Measurements from ENCODE around the gene KRTAP10-3. TPM values are rescaled to one million over a fixed set of nuclear protein-coding genes. Genes with fewer than 3 reads are reported as not detected.
"Not testable (repeated sequence)": the region's sequence is repeated elsewhere in the genome, so short reads cannot be mapped to it uniquely, and the experiment has no call there.

The KRTAP10-3 gene
- total RNA-seq, 3 donors from 2014 or later = not detected

GRCh38 chr21:44551340-44551961 lies 7.1 kb downstream of the KRTAP10-3 start, which contains the start of gene KRTAP10-2:
KRTAP10-2 (minus strand) TSS chr21:44551505; CDS start chr21:44551458, 47 bp downstream.
- Histone ChIP-seq H3K4me1 (no peaks in the 10 kb centered on the region), H3K36me3 (no peaks in the 10 kb centered on the region), H3K4me3 (no peak within 1 kb of the TSS), H3K9me3 (peaks cover under 1 to 5% of the 10 kb centered on the region in 2 donors), H3K27me3 (peaks cover 0 to 51% of the 10 kb centered on the region in 2 donors), H3K27ac (no peak within 1 kb of the TSS)
- peak in 1 of 2 donors; percentile 36 for DNase-seq (ENCODE audit: low spot score in 2 of 2)
- TF ChIP-seq POLR2A (IDR thresholded peaks at IDR 0.05) = no peak
- TF ChIP-seq CTCF (IDR thresholded peaks at IDR 0.05) = no peak
- no peak for TF ChIP-seq POLR2AphosphoS5 (IDR thresholded peaks at IDR 0.05)
- intact Hi-C loops (cut with DNase I; ENCODE audit: low total_unique reads) = no loop called here

DNA sequence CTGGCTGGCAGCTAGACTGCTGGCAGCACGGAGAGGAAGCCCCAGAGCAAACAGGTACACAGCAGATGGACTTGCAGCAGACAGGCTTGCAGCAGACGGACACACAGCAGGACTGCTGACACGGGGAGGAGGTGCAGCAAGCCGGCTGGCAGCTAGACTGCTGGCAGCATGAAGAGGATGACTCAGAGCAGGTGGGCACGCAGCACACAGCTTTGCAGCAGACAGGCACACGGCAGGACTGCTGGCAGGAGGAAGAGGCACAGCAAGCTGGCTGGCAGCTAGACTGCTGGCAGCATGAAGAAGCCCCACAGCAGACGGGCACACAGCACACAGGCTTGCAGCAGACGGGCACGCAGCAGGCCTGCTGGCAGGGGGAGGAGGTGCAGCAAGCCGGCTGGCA lies 7.8 kb downstream of the KRTAP10-3 start:
- H3K9me3 ChIP-seq = peaks cover 4 to 5% of the 10 kb centered on the region in 2 donors
- H3K27me3 ChIP-seq = peaks cover 0 to 45% of the 10 kb centered on the region in 2 donors
- H3K27ac ChIP-seq = no peak overlapping the region
- intact Hi-C loops (cut with DNase I; ENCODE audit: low total_unique reads) = no loop called here
- no peaks in the 10 kb centered on the region for H3K4me1 ChIP-seq
- no peaks in the 10 kb centered on the region for H3K36me3 ChIP-seq
- DNase-seq (ENCODE audit: low spot score in 2 of 2) = peak in 1 of 2 donors; percentile 14
- TF ChIP-seq POLR2A (IDR thresholded peaks at IDR 0.05) (no peak), CTCF (IDR thresholded peaks at IDR 0.05) (no peak), POLR2AphosphoS5 (IDR thresholded peaks at IDR 0.05) (no peak)
- no peak overlapping the region for H3K4me3 ChIP-seq

- H3K9me3 ChIP-seq; H3K36me3 ChIP-seq; intact Hi-C loops (cut with DNase I; ENCODE audit: low total_unique reads); H3K4me1 ChIP-seq; DNase-seq (ENCODE audit: low spot score in 2 of 2); H3K4me3 ChIP-seq; H3K27ac ChIP-seq: not testable (repeated sequence)
- H3K27me3 ChIP-seq = peaks cover 0 to 39% of the 10 kb centered on the region in 2 donors
These were observed 8.3 kb downstream of the KRTAP10-3 start for GRCh38 chr21:44550285-44550684.

DNA sequence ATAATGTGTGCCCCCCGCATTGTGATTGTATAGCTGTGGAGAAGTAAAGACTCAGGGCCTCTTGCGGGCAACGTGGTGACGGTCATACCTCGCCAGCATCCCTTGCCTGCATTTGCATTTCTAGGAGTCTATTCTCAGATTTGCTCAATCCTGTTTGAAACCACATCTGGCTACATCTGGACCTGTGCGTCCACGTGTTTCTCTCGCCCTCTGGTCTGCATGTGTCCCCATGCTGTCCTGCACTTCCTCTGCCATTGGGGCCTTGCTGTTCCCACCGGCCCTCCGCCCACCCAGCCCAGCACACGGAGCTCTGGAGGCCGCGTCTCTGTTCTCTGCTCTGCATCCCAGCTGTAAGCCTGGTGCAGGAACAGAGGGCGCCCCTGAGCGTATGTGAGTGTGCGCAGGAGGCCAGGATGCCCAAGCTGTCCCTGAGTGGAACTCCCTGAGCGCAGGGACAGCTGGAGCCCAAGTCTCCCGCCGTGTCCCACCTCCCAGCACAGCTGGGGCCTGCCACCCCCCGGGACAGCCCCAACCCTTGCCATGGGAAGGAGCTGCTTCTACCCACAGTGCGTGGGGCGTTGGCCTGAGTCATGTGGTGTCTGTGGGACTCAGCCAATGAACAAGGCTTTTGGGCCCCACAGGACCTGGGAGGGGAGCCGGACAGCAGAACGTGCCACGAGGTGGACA lies 8.9 kb downstream of the KRTAP10-3 start:
- intact Hi-C loops (cut with DNase I; ENCODE audit: low total_unique reads) = no loop called here
- Histone ChIP-seq H3K27me3 (peaks cover 0 to 36% of the 10 kb centered on the region in 2 donors), H3K36me3 (no peaks in the 10 kb centered on the region), H3K4me3 (no peak overlapping the region), H3K27ac (peak overlapping the region in 1 of 2 donors; percentile 60), H3K9me3 (peaks cover 4 to 5% of the 10 kb centered on the region in 2 donors), H3K4me1 (no peaks in the 10 kb centered on the region)
- TF ChIP-seq POLR2A (IDR thresholded peaks at IDR 0.05) = no peak
- TF ChIP-seq POLR2AphosphoS5 (IDR thresholded peaks at IDR 0.05) = no peak
- TF ChIP-seq CTCF (IDR thresholded peaks at IDR 0.05) = no peak
- no peak for DNase-seq (ENCODE audit: low spot score in 2 of 2)

DNA sequence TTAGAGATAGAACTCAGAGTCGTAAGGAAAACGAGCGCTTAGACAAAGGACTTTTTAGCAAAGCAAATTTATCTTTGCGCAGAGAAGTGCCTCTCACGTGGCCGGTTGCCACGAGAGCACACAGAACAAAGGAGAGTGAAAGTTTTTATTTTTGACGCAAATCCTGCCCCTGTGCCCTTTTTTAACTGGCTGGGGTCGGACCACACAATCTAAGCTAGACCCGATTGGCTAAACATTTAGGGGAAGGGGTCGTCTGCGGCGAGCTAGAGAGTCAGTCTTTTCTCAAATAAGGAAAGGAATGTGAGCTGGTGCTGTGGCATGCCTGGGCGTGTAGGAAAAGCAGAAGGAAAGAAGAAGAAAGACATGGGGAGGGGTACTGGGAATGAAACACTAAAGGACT lies 9.7 kb downstream of the KRTAP10-3 start:
- H3K27me3 ChIP-seq = peaks cover 0 to 33% of the 10 kb centered on the region in 2 donors
- no peaks in the 10 kb centered on the region for H3K36me3 ChIP-seq
- no peaks in the 10 kb centered on the region for H3K4me1 ChIP-seq
- peak overlapping the region; percentile 32 to 60 for H3K27ac ChIP-seq
- peaks cover under 1 to 4% of the 10 kb centered on the region in 2 donors for H3K9me3 ChIP-seq
- H3K4me3 ChIP-seq = peak overlapping the region in 2 of 3 donors; percentile 9 to 20
- intact Hi-C loops (cut with DNase I; ENCODE audit: low total_unique reads) = no loop called here
- no peak for TF ChIP-seq CTCF (IDR thresholded peaks at IDR 0.05)
- no peak for DNase-seq (ENCODE audit: low spot score in 2 of 2)

Data from breast epithelium (tissue), 4 donors.